MM.1S (cell line): ENCODE measurements around the gene RPS14.

Experiments used
- DNase-seq: peaks from one replicate; pipeline ENCODE4 v3.0.0-alpha.2; 2015
- H2AFZ ChIP-seq: fragments of 300-600 bp; sonication (generic); 2 replicates; pipeline ENCODE4 v1.6.0; 2016; ENCODE audit warnings: antibody characterized with exemption, low read length
- H3F3A ChIP-seq: fragments of 300-600 bp; sonication (generic); 2 replicates; pipeline ENCODE4 v1.6.1; 2016; ENCODE audit warnings: mild to moderate bottlenecking, antibody characterized with exemption, low read length, moderate library complexity, mixed read lengths; ENCODE audit not compliant: insufficient read depth
- H3K27ac ChIP-seq: fragments of 300-600 bp; sonication (generic); 2 replicates; pipeline ENCODE4 v1.5.1; 2016; ENCODE audit warnings: mild to moderate bottlenecking, low read length
- H3K27me3 ChIP-seq: fragments of 300-600 bp; sonication (generic); replicated peaks from 2 replicates; pipeline ENCODE4 v1.6.0; 2016; ENCODE audit warnings: low read length; ENCODE audit not compliant: insufficient read depth
- H3K36me3 ChIP-seq: fragments of 300-600 bp; sonication (generic); replicated peaks from 2 replicates; pipeline ENCODE4 v1.6.1; 2016; ENCODE audit warnings: mild to moderate bottlenecking, low read length, mixed read lengths; ENCODE audit not compliant: insufficient read depth
- H3K4me1 ChIP-seq: fragments of 300-600 bp; sonication (generic); 2 replicates; pipeline ENCODE4 v1.6.1; 2016; ENCODE audit warnings: low read length, mixed read lengths
- H3K4me2 ChIP-seq: fragments of 300-600 bp; sonication (generic); 2 replicates; pipeline ENCODE4 v1.6.0; 2016; ENCODE audit warnings: low read depth, low read length
- H3K4me3 ChIP-seq: fragments of 300-600 bp; sonication (generic); 2 replicates; pipeline ENCODE4 v1.5.1; 2016; ENCODE audit warnings: low read length, mixed read lengths
- H3K79me2 ChIP-seq: fragments of 300-600 bp; sonication (generic); 2 replicates; pipeline ENCODE4 v1.6.1; 2016; ENCODE audit warnings: mixed run types, low read length, mixed read lengths
- H3K9ac ChIP-seq: fragments of 300-600 bp; sonication (generic); 2 replicates; pipeline ENCODE4 v1.6.1; 2016; ENCODE audit warnings: low read length, mixed read lengths
- H3K9me2 ChIP-seq: fragments of 300-600 bp; sonication (generic); replicated peaks from 2 replicates; pipeline ENCODE4 v1.6.1; 2016; ENCODE audit warnings: mild to moderate bottlenecking, low read length, mixed read lengths; ENCODE audit not compliant: insufficient read depth
- H3K9me3 ChIP-seq: fragments of 300-600 bp; sonication (generic); replicated peaks from 2 replicates; pipeline ENCODE4 v1.6.1; 2016; ENCODE audit warnings: mild to moderate bottlenecking, low read length, mixed read lengths; ENCODE audit not compliant: insufficient read depth
- H4K20me1 ChIP-seq: fragments of 300-600 bp; sonication (generic); 2 replicates; pipeline ENCODE4 v1.6.1; 2016; ENCODE audit warnings: mild to moderate bottlenecking, low read length, moderate library complexity, mixed read lengths; ENCODE audit not compliant: insufficient read depth
- EZH2 ChIP-seq: fragments of 300-600 bp; sonication (generic); optimal IDR thresholded peaks from 2 replicates; pipeline ENCODE3; 2017; ENCODE audit warnings: low read depth, mild to moderate bottlenecking, antibody characterized with exemption, low read length, mixed read lengths
- EZH2phosphoT487 ChIP-seq: fragments of 300-600 bp; sonication (generic); IDR thresholded peaks from 2 replicates; pipeline ENCODE4 v1.6.1; 2018; ENCODE audit warnings: antibody characterized with exemption, low read length
- TF ChIP-seq, protein P1 (sequence below): fragments of 300-600 bp; sonication (generic); IDR thresholded peaks from 2 replicates; pipeline ENCODE4 v1.5.1; 2016; ENCODE audit warnings: antibody characterized with exemption, low read length, mixed read lengths

Gene RPS14

DNA sequence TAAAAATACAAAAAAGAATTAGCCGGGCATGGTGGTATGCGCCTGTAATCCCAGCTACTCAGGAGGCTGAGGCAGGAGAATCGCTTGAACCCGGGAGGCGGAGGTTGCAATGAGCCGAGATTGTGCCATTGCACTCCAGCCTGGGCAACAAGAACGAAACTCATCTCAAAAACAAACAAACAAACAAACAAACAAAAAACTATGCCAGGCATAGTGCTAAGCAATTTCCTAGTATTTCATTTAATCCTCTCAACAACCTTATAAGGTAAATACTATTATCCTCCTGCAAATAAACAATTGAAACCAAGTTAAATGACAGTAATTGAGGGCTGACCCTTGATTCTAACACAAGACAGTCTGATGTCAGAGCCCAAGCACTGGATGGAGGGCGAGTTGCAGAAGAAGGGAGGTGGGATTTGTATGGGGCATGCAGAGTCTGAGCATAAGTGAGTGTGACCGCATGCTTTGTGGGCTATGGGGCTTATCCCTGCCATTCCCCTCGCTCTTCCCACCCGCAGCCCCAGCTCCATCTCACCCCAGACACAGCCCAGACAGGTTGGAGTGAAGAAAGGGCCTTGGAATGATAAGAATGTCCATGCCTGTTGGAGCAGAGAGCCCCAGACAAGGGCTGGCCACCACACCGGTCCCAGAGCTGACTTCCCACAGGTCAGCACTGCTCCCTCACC is 24.3 kb upstream of the RPS14 start:
- Histone ChIP-seq H3K9me2 (no peaks in the 10 kb centered on the region), H3K4me2 (no peak overlapping the region), H3K79me2 (no peaks in the 10 kb centered on the region), H3K9me3 (no peaks in the 10 kb centered on the region), H3K36me3 (no peaks in the 10 kb centered on the region), H2AFZ (no peak overlapping the region), H3F3A (peaks cover 17% of the 10 kb centered on the region; the same call in 1 of the 2 replicates), H3K4me1 (peaks cover 17% of the 10 kb centered on the region), H3K4me3 (no peak overlapping the region), H3K27ac (no peak overlapping the region), H4K20me1 (no peaks in the 10 kb centered on the region), H3K27me3 (no peaks in the 10 kb centered on the region), H3K9ac (no peak overlapping the region)
- no peak for DNase-seq
- TF ChIP-seq EZH2 (no peak), EZH2phosphoT487 (no peak)
- TF ChIP-seq, protein P1, sequence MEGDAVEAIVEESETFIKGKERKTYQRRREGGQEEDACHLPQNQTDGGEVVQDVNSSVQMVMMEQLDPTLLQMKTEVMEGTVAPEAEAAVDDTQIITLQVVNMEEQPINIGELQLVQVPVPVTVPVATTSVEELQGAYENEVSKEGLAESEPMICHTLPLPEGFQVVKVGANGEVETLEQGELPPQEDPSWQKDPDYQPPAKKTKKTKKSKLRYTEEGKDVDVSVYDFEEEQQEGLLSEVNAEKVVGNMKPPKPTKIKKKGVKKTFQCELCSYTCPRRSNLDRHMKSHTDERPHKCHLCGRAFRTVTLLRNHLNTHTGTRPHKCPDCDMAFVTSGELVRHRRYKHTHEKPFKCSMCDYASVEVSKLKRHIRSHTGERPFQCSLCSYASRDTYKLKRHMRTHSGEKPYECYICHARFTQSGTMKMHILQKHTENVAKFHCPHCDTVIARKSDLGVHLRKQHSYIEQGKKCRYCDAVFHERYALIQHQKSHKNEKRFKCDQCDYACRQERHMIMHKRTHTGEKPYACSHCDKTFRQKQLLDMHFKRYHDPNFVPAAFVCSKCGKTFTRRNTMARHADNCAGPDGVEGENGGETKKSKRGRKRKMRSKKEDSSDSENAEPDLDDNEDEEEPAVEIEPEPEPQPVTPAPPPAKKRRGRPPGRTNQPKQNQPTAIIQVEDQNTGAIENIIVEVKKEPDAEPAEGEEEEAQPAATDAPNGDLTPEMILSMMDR: no peak

DNA sequence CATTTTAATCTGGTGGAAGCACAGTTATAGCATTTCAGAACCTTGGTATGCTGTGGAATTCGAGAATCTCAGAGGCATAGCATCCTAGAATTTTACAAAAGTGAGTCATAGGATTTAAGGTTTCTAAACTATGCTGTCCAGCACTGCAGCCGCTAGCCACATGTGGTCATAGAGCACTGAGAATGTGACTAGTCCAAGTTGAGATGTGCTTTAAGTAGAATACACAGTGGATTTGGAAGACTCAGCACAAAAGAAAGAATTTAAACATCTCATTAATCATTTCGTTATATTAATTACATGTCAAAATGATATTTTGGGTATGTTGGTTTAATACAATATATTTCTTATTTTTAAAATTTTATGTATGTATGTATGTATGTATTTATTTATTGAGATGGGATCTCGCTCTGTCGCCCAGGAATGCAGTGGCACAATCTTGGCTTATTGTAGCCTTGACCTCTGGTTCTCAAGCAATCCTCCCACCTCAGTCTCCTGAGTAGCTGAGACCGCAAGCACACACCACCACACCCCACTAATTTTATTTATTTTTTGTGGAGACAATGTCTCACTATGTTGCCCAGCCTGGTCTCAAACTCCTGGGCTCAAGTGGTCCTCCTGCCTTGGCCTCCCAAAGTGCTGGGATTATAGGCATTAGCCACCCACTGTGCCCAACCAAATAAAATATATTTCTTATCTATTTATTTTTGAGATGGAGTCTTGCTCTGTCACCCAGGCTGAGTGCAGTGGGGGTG is 20.4 kb upstream of the RPS14 start:
- Histone ChIP-seq H3K4me3 (no peak overlapping the region), H3K36me3 (no peaks in the 10 kb centered on the region), H3K27ac (no peak overlapping the region), H3K4me2 (no peak overlapping the region), H3K9me3 (no peaks in the 10 kb centered on the region), H3K9me2 (no peaks in the 10 kb centered on the region), H3K79me2 (no peaks in the 10 kb centered on the region), H3K4me1 (no peaks in the 10 kb centered on the region), H2AFZ (no peak overlapping the region), H3K27me3 (no peaks in the 10 kb centered on the region), H4K20me1 (no peaks in the 10 kb centered on the region), H3F3A (no peaks in the 10 kb centered on the region), H3K9ac (no peak overlapping the region)
- no peak for DNase-seq
- TF ChIP-seq EZH2 (no peak), EZH2phosphoT487 (no peak)
- TF ChIP-seq, protein P1: no peak

DNA sequence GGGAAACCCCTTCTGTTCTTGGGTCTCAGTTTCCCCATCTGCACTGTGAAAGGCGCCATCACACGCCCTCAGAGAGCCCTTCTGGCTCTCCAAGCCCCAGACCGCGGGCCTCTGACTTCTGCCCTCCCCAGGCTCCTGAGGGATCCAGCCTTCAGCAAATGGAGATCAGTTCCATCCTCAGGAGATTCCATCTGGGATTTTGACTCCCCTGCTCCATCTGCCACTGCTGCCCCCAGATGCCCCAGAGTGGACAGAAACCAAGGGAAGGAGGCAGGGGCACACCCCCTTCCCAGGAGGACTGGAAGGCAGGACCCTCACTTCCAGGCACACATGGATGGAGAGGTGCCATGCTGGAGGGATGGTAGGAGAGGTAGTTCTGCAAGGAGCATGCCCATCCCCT is 18.7 kb upstream of the RPS14 start:
- Histone ChIP-seq H4K20me1 (no peaks in the 10 kb centered on the region), H3F3A (no peaks in the 10 kb centered on the region), H3K4me2 (no peak overlapping the region), H3K9me2 (no peaks in the 10 kb centered on the region), H3K9me3 (no peaks in the 10 kb centered on the region), H3K9ac (no peak overlapping the region), H3K79me2 (no peaks in the 10 kb centered on the region), H2AFZ (no peak overlapping the region), H3K27me3 (no peaks in the 10 kb centered on the region), H3K27ac (no peak overlapping the region), H3K4me3 (no peak overlapping the region), H3K36me3 (no peaks in the 10 kb centered on the region), H3K4me1 (no peaks in the 10 kb centered on the region)
- TF ChIP-seq EZH2phosphoT487 (no peak), EZH2 (no peak)
- TF ChIP-seq, protein P1: no peak
- no peak for DNase-seq
